GM19240 (cell line): ENCODE results near the gene PIEZO2.
"Not testable (repeated sequence)": the region's sequence is repeated elsewhere in the genome, so short reads cannot be mapped to it uniquely, and the experiment has no call there.

ENCODE experiments used
- DNase-seq: peaks from one replicate; pipeline ENCODE4 v3.0.0; 2011; ENCODE audit warnings: low spot score; ENCODE audit not compliant: insufficient read length

Gene PIEZO2

GRCh38 chr18:10979411-10979810 is 170.0 kb downstream of the PIEZO2 start:
- DNase-seq: no peak

- DNase-seq: no peak
Measured at GRCh38 chr18:10977042-10977441, 172.3 kb downstream of the PIEZO2 start.

- no peak for DNase-seq
Measured at GRCh38 chr18:10973567-10974203, 175.7 kb downstream of the PIEZO2 start.

- no peak for DNase-seq
Measured at GRCh38 chr18:10971717-10972116, 177.7 kb downstream of the PIEZO2 start.

GRCh38 chr18:10965119-10965518 is 184.2 kb downstream of the PIEZO2 start:
- no peak for DNase-seq

- no peak for DNase-seq
Measured at GRCh38 chr18:10953672-10954071, 195.7 kb downstream of the PIEZO2 start.

GRCh38 chr18:10951631-10952544 is 197.5 kb downstream of the PIEZO2 start:
- no peak for DNase-seq

GRCh38 chr18:10950876-10951630 is 198.3 kb downstream of the PIEZO2 start:
- DNase-seq: no peak

GRCh38 chr18:10950080-10950875 is 199.1 kb downstream of the PIEZO2 start:
- no peak for DNase-seq

- DNase-seq: no peak
Measured at GRCh38 chr18:10949655-10950054, 199.7 kb downstream of the PIEZO2 start.

- DNase-seq: no peak
Measured at GRCh38 chr18:10948421-10948820, 200.9 kb downstream of the PIEZO2 start.

- no peak for DNase-seq
Measured at GRCh38 chr18:10946058-10946457, 203.3 kb downstream of the PIEZO2 start.

GRCh38 chr18:10942998-10943397 is 206.4 kb downstream of the PIEZO2 start:
- no peak for DNase-seq

- no peak for DNase-seq
Measured at GRCh38 chr18:10939822-10940221, 209.5 kb downstream of the PIEZO2 start.

- no peak for DNase-seq
Measured at GRCh38 chr18:10937743-10938640, 211.4 kb downstream of the PIEZO2 start.

- DNase-seq: no peak
Measured at GRCh38 chr18:10936176-10937053, 213.0 kb downstream of the PIEZO2 start.

GRCh38 chr18:10935588-10935987 is 213.8 kb downstream of the PIEZO2 start:
- no peak for DNase-seq

GRCh38 chr18:10933648-10934047 is 215.7 kb downstream of the PIEZO2 start:
- not testable (repeated sequence) for DNase-seq

- DNase-seq: no peak
Measured at GRCh38 chr18:10930076-10930475, 219.3 kb downstream of the PIEZO2 start.
